ENCODE data around the gene FEN1.

The FEN1 gene

DNA sequence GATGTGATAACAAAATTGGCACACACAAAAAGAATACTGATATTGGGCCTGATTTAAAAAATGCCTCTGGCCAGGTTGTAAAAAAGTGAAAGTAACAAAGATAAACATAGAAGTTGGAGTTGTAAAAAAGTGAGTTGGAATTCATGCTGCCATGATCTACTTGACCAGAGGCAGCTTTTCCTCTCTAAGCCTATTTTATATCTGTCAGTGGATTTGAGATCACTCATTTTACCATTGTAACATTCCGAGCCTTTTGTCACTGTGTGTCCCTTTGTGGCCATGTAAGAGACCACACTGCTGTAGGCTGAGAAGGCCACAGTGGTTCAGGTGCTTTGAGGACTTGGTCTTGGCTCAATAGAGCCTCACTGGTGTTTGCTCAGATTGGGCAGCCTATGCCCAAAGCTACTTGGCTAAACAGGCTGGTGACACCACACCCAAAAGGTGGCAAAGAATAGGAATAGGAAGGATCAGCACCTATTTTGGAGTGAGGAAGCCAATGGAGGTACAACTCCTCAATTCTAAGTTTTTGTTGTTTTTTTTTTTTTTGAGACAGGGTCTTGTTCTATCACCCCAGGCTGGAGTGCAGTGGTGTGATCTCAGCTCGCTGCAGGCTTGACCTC, 7.1 kb downstream of the FEN1 start:
- no CpG with 5 or more reads among the region's 2 CpGs for WGBS, 2 donors (ENCODE audit: extremely low coverage in 2 of 2, insufficient read length in 2 of 2, insufficient replicate concordance in 1 of 2)
- H3K27ac ChIP-seq (replicated peaks; ENCODE audit: low read length): no peak overlapping the region

DNA sequence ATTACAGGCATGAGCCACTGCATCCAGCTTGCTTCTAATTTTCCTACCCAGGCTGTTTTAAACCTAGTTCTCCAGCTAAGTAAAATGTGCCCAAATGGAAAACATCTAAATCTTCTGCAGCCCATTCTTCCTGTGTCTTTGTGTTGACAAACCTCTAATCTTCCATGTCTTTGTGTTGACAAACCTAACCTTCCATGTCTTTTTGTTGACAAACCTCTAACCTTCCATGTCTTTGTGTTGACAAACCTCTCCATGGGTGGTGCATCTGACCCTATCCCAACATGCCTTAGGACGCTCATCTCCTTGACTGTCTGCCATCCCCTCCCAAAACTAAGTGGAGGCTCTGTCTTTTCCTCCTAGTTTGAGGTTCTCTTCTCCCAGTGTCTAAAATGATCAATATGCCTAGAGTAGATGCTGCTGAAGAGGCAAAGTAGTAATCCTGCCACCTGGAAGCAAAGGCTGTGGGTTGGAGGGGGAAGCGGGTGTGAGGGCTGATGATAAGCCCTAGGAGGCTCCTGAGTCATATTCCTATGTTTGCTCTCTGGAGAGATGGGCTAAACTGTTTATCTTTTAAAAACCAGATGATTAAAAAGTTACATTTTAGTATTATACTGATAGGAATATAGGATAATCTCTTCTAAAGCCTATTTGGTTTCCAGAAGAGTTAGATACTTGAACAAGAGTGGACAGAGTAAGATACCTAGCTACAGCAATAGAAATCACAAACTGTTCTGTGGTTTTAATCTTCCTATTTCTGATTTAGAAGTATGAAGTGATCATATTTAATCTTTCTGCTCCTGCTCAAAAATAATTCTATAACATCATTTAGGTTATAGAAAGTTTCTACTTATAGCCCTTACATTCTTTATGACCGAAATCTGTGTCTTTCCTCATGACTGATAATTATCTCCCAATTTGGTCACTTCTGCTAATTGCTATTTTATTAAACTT, 7.9 kb downstream of the FEN1 start:
- H4K8ac ChIP-seq (ENCODE audit: low read depth, low read length): no peak overlapping the region
- H3K4me1 ChIP-seq (ENCODE audit: control insufficient read depth in 2 of 2, insufficient read depth in 1 of 2, low read depth in 1 of 2, low read length in 2 of 2): peaks cover 0 to 2% of the 10 kb centered on the region in 2 donors
- H3K4me3 ChIP-seq (ENCODE audit: low read length in 2 of 2): no peak overlapping the region
- WGBS, 2 donors (ENCODE audit: extremely low coverage in 2 of 2, insufficient read length in 2 of 2, insufficient replicate concordance in 1 of 2): no CpG with 5 or more reads among the region's 3 CpGs
- no peak overlapping the region for H3K9ac ChIP-seq (ENCODE audit: low read depth, low read length, poor library complexity)
- H2BK15ac ChIP-seq (ENCODE audit: low read length): no peak overlapping the region
- H3K36me3 ChIP-seq (replicated peaks in 1 of 2; ENCODE audit: control insufficient read depth in 2 of 2, insufficient read depth in 2 of 2, low read length in 2 of 2): peaks cover 56 to 100% of the 10 kb centered on the region in 2 donors
- DNase-seq (ENCODE audit: low spot score): no peak
- no peak overlapping the region for H3K23ac ChIP-seq (ENCODE audit: low read depth, low read length, poor library complexity)
- H3K27me3 ChIP-seq (ENCODE audit: control insufficient read depth in 3 of 3, insufficient read depth in 3 of 3, low read depth in 1 of 3, low read length in 3 of 3): no peaks in the 10 kb centered on the region
- H3K14ac ChIP-seq (ENCODE audit: low read length): no peak overlapping the region
- no peak overlapping the region for H4K91ac ChIP-seq (ENCODE audit: low read depth, low read length, poor library complexity)
- no peak overlapping the region for H2BK120ac ChIP-seq (ENCODE audit: low read depth, low read length)
- H3K9me3 ChIP-seq (replicated peaks in 1 of 2; ENCODE audit: control insufficient read depth in 2 of 2, insufficient read depth in 1 of 2, low read depth in 1 of 2, low read length in 2 of 2): no peaks in the 10 kb centered on the region
- no peak overlapping the region for H3K18ac ChIP-seq (ENCODE audit: low read length)
- peaks cover 2% of the 10 kb centered on the region for H3K79me1 ChIP-seq (ENCODE audit: low read depth, low read length)
- no peak overlapping the region for H2BK12ac ChIP-seq (ENCODE audit: low read length)
- no peak overlapping the region for H2AK5ac ChIP-seq (ENCODE audit: low read depth, low read length)
- H3K4ac ChIP-seq (ENCODE audit: low read length): no peak overlapping the region
- H2BK5ac ChIP-seq (ENCODE audit: low read length): no peak overlapping the region
- H3K27ac ChIP-seq (replicated peaks; ENCODE audit: low read length): no peak overlapping the region
- no peak overlapping the region for H3K4me2 ChIP-seq (ENCODE audit: insufficient read depth, low read length, poor library complexity, severe bottlenecking)
- H2AFZ ChIP-seq (ENCODE audit: low read length): no peak overlapping the region

More for the DNA sequence above, 7.1 kb downstream of the FEN1 start:
- Histone ChIP-seq H3K79me1 (ENCODE audit: low read depth, low read length) (peaks cover 4% of the 10 kb centered on the region), H2AK5ac (ENCODE audit: low read depth, low read length) (no peak overlapping the region), H3K27me3 (ENCODE audit: control insufficient read depth in 3 of 3, insufficient read depth in 3 of 3, low read depth in 1 of 3, low read length in 3 of 3) (no peaks in the 10 kb centered on the region), H3K4me1 (ENCODE audit: control insufficient read depth in 2 of 2, insufficient read depth in 1 of 2, low read depth in 1 of 2, low read length in 2 of 2) (peaks cover 0 to 3% of the 10 kb centered on the region in 2 donors), H2AFZ (ENCODE audit: low read length) (no peak overlapping the region), H2BK15ac (ENCODE audit: low read length) (no peak overlapping the region), H3K14ac (ENCODE audit: low read length) (no peak overlapping the region), H3K9ac (ENCODE audit: low read depth, low read length, poor library complexity) (peak overlapping the region; percentile 44), H3K18ac (ENCODE audit: low read length) (no peak overlapping the region), H3K4ac (ENCODE audit: low read length) (no peak overlapping the region), H2BK120ac (ENCODE audit: low read depth, low read length) (no peak overlapping the region), H3K4me2 (ENCODE audit: insufficient read depth, low read length, poor library complexity, severe bottlenecking) (no peak overlapping the region), H2BK12ac (ENCODE audit: low read length) (no peak overlapping the region), H2BK5ac (ENCODE audit: low read length) (no peak overlapping the region), H4K8ac (ENCODE audit: low read depth, low read length) (no peak overlapping the region), H3K23ac (ENCODE audit: low read depth, low read length, poor library complexity) (no peak overlapping the region), H3K9me3 (replicated peaks in 1 of 2; ENCODE audit: control insufficient read depth in 2 of 2, insufficient read depth in 1 of 2, low read depth in 1 of 2, low read length in 2 of 2) (no peaks in the 10 kb centered on the region), H3K4me3 (ENCODE audit: low read length in 2 of 2) (no peak overlapping the region), H4K91ac (ENCODE audit: low read depth, low read length, poor library complexity) (no peak overlapping the region), H3K36me3 (replicated peaks in 1 of 2; ENCODE audit: control insufficient read depth in 2 of 2, insufficient read depth in 2 of 2, low read length in 2 of 2) (peaks cover 56 to 100% of the 10 kb centered on the region in 2 donors)
- DNase-seq (ENCODE audit: low spot score): no peak

DNA sequence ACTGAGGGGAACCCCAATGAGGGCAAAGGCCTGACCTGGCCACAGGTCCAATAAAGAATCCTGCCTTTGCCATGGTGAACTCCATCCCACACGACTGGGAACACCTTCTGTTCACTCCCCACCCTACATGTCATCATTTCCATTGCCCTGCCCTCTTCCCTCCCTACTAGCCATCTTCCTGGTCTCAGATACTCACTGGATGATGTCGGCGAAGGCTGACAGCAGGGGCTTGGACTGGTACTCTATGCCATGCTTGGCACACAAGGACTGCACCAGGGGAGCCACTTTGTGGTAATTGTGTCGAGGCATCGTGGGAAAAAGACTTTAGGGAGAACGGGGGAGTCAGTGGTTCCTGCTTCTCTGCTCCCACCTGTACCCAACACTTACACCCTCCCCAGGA, 9.9 kb downstream of the FEN1 start:
- Histone ChIP-seq H3K4me1 (ENCODE audit: control insufficient read depth in 2 of 2, insufficient read depth in 1 of 2, low read depth in 1 of 2, low read length in 2 of 2) (no peaks in the 10 kb centered on the region), H3K23ac (ENCODE audit: low read depth, low read length, poor library complexity) (no peak overlapping the region), H3K27me3 (ENCODE audit: control insufficient read depth in 3 of 3, insufficient read depth in 3 of 3, low read depth in 1 of 3, low read length in 3 of 3) (no peaks in the 10 kb centered on the region), H3K27ac (replicated peaks; ENCODE audit: low read length) (no peak overlapping the region), H3K18ac (ENCODE audit: low read length) (no peak overlapping the region), H2AK5ac (ENCODE audit: low read depth, low read length) (no peak overlapping the region), H2BK120ac (ENCODE audit: low read depth, low read length) (no peak overlapping the region), H3K36me3 (replicated peaks in 1 of 2; ENCODE audit: control insufficient read depth in 2 of 2, insufficient read depth in 2 of 2, low read length in 2 of 2) (peaks cover 59 to 98% of the 10 kb centered on the region in 2 donors), H3K4me3 (ENCODE audit: low read length in 2 of 2) (no peak overlapping the region), H3K4me2 (ENCODE audit: insufficient read depth, low read length, poor library complexity, severe bottlenecking) (no peak overlapping the region), H2BK15ac (ENCODE audit: low read length) (no peak overlapping the region), H2BK5ac (ENCODE audit: low read length) (no peak overlapping the region), H3K9me3 (replicated peaks in 1 of 2; ENCODE audit: control insufficient read depth in 2 of 2, insufficient read depth in 1 of 2, low read depth in 1 of 2, low read length in 2 of 2) (no peaks in the 10 kb centered on the region), H2BK12ac (ENCODE audit: low read length) (no peak overlapping the region), H3K4ac (ENCODE audit: low read length) (no peak overlapping the region), H2AFZ (ENCODE audit: low read length) (no peak overlapping the region), H4K91ac (ENCODE audit: low read depth, low read length, poor library complexity) (no peak overlapping the region), H3K14ac (ENCODE audit: low read length) (no peak overlapping the region), H3K79me1 (ENCODE audit: low read depth, low read length) (no peaks in the 10 kb centered on the region), H3K9ac (ENCODE audit: low read depth, low read length, poor library complexity) (no peak overlapping the region), H4K8ac (ENCODE audit: low read depth, low read length) (no peak overlapping the region)
- WGBS, 2 donors (ENCODE audit: extremely low coverage in 2 of 2, insufficient read length in 2 of 2, insufficient replicate concordance in 1 of 2): no CpG with 5 or more reads among the region's 6 CpGs
- DNase-seq (ENCODE audit: low spot score): no peak

All from neuronal stem cell (in vitro differentiated cells).